ENCODE results near the gene PLAAT2. TPM values are rescaled to one million over a fixed set of nuclear protein-coding genes. Genes with fewer than 3 reads are reported as not detected.
A peak's percentile ranks its signal among the peaks of the same experiment; 100 is the strongest.

PLAAT2 gene
- total RNA-seq, 1 donor from 2014 or later = not detected

DNA sequence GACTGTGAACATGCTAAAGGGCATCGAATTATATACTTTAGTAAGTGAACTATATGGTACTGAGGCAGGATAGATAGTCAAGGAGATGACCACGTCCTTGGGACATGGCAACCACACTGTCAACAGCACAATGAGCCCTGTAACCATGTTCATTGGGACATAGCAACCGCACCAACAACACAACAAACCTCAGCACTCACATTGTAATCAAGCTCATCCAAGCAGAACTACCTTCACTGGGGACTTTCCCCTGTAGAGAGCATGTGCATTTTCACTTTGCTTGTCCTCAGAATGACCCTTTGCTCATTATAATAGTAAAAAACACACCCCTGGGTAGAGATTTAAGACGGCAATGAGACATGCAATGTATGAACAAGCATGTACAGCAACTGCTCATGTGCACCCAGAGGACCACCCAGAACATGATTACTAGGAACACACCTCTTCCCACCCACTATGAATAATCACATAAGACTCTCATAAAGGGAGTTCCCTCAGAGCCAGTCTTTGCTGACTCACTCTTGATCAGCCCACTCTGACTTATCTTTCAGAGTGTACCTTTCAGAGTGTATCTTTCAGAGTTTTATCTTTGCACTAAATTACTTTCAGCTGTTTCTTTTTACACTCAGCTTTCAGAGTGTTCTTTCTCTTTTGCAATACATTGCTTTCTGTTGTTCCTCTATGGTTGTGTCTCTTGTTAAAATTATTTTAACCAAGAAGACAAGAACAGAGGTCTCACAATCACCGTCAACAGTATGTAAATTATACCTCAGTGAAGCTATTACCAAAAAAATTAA is 4.1 kb upstream of the PLAAT2 start:
- H3K4me3 Mint-ChIP-seq = peak overlapping the region; percentile 55

DNA sequence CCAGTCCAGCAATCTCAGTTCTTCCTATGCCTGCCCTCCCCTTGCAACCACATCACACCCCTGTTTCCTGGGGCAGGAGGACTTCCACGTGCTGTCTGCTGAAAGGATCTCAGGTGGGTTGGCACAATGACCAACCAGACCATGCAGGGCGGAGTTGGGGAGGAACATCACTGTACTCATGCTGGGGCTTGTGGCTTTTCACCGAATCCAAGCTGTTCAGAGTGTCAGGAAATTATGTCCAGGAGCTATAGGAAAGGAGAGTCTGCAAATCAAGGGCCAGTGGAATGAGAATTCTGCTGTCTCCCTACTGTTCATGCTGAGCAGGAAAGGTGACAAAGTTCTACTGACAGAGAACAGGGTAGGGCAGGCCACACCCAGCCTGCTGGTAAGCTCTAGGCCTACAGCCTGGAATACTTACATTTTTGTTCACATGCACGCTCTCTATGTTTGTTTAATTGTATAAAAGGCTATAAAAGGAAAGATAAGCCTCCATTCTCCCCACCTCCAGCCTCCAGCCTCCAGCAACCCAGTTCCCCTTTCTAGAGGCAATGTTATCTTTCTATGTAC is 1.7 kb upstream of the PLAAT2 start:
- Mint-ChIP-seq H3K36me3 (ENCODE audit: low read depth) (no peaks in the 10 kb centered on the region), H3K9me3 (no peaks in the 10 kb centered on the region), H3K27ac (peak overlapping the region; percentile 69), H3K4me3 (peak overlapping the region; percentile 12), H3K27me3 (no peaks in the 10 kb centered on the region), H3K4me1 (peaks cover 41% of the 10 kb centered on the region)
- no peak for DNase-seq
- intact Hi-C loops (cut with micrococcal nuclease) = loop anchor here (10.0 kb wide), 1 partner anchor 50 kb away; no protein-coding TSS in a partner anchor

More for the DNA sequence above, 4.1 kb upstream of the PLAAT2 start:
- DNase-seq = peak; percentile 93
- intact Hi-C loops (cut with micrococcal nuclease) = loop anchor here (1.0 to 10.0 kb wide), 5 partner anchors 14 to 101 kb away; no protein-coding TSS in a partner anchor
- H3K9me3 Mint-ChIP-seq = no peaks in the 10 kb centered on the region
- peaks cover 13% of the 10 kb centered on the region for H3K27me3 Mint-ChIP-seq
- peak overlapping the region; percentile 91 for H3K27ac Mint-ChIP-seq
- H3K36me3 Mint-ChIP-seq (ENCODE audit: low read depth) = peaks cover 3% of the 10 kb centered on the region
- peaks cover 34% of the 10 kb centered on the region for H3K4me1 Mint-ChIP-seq

DNA sequence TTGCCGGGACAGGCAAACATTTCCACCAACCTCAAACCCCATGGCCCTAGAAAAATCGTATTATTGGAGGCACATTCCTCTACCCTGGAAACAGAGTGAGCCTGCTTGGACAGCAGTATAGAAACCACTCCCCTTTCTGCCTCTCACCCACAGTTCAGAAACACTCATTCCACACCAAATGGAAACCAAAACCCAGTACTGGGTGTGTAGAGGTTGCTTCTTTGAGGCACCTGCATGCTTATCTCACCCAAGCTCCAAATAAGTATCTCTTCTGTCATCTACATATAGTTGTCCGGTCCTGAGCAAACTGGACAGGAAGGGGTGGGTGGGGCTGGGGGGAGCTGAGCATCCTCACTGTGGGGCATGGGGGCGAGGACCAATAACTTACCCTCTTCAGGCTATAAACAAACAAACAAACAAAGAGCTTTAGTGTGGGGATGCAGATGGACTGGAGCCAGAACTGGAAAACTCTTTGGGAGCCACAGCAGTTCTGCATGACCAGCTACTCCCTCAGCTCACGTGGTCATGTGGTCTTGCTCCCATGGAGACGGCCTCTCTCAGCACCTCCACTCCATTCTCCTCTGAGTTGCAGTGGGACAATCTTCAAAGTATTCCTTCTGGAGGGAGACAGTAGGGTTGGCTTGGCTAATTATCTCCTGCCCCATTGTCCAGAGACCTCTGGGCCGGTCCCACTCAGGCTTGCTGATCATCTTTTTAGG is 1.0 kb upstream of the PLAAT2 start:
- no peaks in the 10 kb centered on the region for H3K27me3 Mint-ChIP-seq
- peak overlapping the region; percentile 69 for H3K27ac Mint-ChIP-seq
- H3K9me3 Mint-ChIP-seq = no peaks in the 10 kb centered on the region
- intact Hi-C loops (cut with micrococcal nuclease) = loop anchor here (10.0 kb wide), 1 partner anchor 49 kb away; no protein-coding TSS in a partner anchor
- H3K4me3 Mint-ChIP-seq = peak overlapping the region; percentile 20
- H3K36me3 Mint-ChIP-seq (ENCODE audit: low read depth) = no peaks in the 10 kb centered on the region
- peak; percentile 87 for DNase-seq
- H3K4me1 Mint-ChIP-seq = peaks cover 43% of the 10 kb centered on the region

DNA sequence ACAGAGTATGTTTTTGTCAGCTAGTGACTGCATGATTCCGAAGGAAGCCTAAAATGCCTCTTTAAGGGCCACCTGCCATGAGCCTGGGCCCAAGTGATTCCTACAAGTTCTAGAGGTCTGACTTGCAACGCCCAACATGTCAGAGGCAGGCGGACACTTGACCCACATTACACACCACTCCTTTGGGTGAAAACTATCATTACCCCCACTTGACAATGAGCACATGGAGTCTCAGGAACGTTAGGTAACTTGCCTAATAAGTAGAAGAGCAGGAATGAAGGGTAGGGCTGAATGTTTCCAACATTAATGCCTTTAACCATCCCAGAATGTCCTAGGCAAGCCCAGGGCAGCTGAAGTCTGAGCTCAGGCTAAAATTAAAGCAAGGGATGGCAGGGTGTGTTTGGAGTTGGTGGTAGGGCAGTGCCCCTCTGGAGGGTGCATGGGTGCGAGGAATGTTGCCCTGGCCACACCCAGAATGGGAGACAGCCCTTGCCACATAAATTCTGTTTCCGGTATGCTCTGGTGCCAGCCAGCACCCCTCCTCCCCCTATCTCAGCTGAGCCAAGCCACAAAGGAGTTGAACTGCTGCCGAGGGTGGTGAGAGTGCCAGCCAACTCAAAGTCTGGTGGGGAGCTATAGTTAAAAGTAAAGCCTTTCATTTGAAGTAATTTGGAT is 2.5 kb downstream of the PLAAT2 start:
- no peaks in the 10 kb centered on the region for H3K9me3 Mint-ChIP-seq
- intact Hi-C loops (cut with micrococcal nuclease) = loop anchor here (10.0 kb wide), 1 partner anchor 46 kb away; no protein-coding TSS in a partner anchor
- no peak overlapping the region for H3K4me3 Mint-ChIP-seq
- H3K27ac Mint-ChIP-seq = no peak overlapping the region
- peaks cover 30% of the 10 kb centered on the region for H3K4me1 Mint-ChIP-seq
- DNase-seq = no peak
- no peaks in the 10 kb centered on the region for H3K36me3 Mint-ChIP-seq (ENCODE audit: low read depth)
- no peaks in the 10 kb centered on the region for H3K27me3 Mint-ChIP-seq

DNA sequence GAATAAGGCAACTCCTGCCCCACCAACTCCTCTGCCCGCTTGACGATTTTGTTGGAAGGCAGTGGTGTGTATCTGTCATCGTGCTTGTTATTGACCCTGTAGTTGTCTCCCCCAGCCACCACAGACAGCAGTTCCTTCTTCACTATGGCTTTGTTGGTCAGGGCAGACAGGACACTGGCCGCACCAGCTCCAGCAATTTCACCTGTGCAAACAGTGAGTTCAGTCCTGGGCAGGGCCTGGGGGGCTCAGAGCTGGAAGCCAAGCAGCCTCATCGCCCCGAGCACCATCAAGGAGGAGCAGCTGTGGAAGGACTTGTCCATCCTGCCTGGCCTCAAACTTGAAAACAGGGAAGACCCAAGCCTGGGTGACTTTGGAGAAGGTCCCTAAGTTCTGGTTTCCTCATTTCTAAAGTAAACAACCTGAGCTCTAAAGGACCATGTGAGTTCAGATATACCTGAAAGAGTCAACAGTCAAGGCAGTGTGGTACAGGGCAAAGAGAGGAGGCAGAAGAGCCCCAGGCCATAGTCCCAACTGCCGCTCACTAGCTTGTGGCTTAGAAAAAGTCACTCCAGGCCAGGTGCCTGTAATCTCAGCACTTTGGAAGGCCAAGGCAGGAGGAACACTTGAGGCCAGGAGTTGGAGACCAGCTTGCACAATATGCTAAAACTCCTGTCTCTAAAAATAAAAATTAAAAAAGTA is 4.6 kb downstream of the PLAAT2 start:
- H3K4me3 Mint-ChIP-seq = no peak overlapping the region
- H3K9me3 Mint-ChIP-seq = no peaks in the 10 kb centered on the region
- DNase-seq = no peak
- H3K27ac Mint-ChIP-seq = no peak overlapping the region
- intact Hi-C loops (cut with micrococcal nuclease) = no loop called here
- H3K4me1 Mint-ChIP-seq = peaks cover 25% of the 10 kb centered on the region
- no peaks in the 10 kb centered on the region for H3K36me3 Mint-ChIP-seq (ENCODE audit: low read depth)
- H3K27me3 Mint-ChIP-seq = no peaks in the 10 kb centered on the region

DNA sequence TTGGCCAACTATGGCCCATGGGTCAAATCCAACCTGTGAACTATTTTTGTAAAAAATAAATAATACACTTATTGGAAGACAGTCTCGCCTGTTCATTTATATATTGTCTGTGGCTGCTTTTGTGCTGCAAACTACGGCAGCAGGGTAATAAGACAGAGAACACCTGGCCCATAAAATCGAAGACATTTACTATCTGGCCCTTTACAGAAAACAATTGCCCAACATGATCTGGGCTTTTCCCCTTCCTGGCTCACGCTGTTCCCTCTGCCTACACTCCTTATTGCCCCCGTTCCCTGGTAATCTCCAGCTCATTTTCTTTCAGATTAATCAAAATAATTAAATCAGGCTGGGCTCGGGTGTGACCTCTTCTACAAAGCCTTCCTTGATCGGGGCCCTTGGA is 5.6 kb downstream of the PLAAT2 start:
- DNase-seq = no peak
- no peak overlapping the region for H3K27ac Mint-ChIP-seq
- intact Hi-C loops (cut with micrococcal nuclease) = no loop called here
- H3K4me1 Mint-ChIP-seq = peaks cover 31% of the 10 kb centered on the region
- no peaks in the 10 kb centered on the region for H3K27me3 Mint-ChIP-seq
- H3K36me3 Mint-ChIP-seq (ENCODE audit: low read depth) = no peaks in the 10 kb centered on the region
- no peak overlapping the region for H3K4me3 Mint-ChIP-seq
- no peaks in the 10 kb centered on the region for H3K9me3 Mint-ChIP-seq

DNA sequence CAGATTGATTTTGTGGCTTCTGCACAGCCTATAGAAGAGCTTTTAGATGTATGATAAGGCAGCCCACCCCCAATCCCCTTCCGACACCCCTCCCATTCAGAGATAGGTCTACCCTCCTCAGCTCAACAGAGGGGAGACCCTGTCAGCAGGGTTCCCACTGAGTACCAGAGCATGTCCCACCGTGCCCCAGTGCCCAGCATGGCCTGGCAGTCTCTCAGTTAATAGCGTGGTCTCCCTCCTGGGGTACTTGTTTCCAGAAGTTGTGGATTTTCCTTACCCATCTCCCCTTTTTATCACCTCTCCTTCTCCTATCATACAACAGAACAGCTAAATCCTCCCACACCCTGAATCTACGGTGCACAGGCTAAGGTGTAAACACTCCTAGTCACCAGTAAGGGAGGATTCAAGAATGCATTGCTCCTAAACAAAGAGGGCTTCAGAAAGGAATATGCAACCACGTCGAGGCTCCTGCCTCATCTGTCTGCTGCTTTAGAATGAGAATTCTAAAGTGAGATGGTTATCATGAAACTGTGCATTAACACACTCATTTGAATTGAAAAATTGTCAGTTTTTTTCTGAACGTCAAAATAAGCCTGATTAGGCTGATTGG is 6.7 kb downstream of the PLAAT2 start:
- H3K4me1 Mint-ChIP-seq = peaks cover 34% of the 10 kb centered on the region
- H3K9me3 Mint-ChIP-seq = no peaks in the 10 kb centered on the region
- H3K27ac Mint-ChIP-seq = no peak overlapping the region
- intact Hi-C loops (cut with micrococcal nuclease) = no loop called here
- H3K27me3 Mint-ChIP-seq = no peaks in the 10 kb centered on the region
- no peak overlapping the region for H3K4me3 Mint-ChIP-seq
- no peaks in the 10 kb centered on the region for H3K36me3 Mint-ChIP-seq (ENCODE audit: low read depth)
- no peak for DNase-seq

DNA sequence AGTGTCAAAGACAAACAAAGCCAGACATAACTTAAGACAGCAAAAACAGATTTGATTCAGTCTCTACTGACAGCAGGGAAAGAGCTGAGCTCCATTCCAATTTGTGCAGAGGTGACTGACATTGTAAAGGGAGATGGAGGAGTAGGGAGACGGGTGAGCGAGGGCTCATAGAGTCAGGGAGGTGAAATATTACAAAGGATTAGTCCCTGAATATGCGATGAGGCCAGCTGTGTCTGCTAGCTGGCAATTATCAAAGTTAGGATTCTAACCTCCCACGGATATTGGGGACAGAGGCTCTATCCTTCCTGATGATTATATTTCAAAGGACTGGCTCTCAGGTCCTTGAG is 8.3 kb downstream of the PLAAT2 start:
- Mint-ChIP-seq H3K4me1 (peaks cover 30% of the 10 kb centered on the region), H3K4me3 (no peak overlapping the region), H3K36me3 (ENCODE audit: low read depth) (no peaks in the 10 kb centered on the region), H3K27me3 (no peaks in the 10 kb centered on the region), H3K9me3 (no peaks in the 10 kb centered on the region), H3K27ac (no peak overlapping the region)
- no peak for DNase-seq
- intact Hi-C loops (cut with micrococcal nuclease) = loop anchor here (5.0 kb wide), 1 partner anchor 57 kb away; the partner anchor contains the start of gene PLAAT3

DNA sequence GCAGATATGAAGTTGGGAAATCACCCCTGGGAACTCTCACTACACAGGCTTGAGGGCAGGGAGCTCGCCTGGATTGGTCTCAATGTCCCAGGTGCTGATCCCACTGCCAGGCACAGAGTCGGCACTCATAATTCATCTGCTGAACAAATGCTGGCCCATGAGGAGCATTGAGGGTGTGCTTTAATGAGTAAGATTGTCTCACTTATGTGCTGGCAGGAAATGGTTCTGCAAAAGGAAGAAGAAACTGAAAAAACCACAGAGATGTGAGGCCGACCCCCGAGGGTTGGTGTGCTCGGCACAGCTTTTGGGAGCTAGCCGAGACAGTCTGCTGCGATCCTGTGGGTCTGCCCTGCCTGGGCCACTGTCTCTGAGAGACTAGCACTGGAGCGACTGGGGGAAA is 9.4 kb downstream of the PLAAT2 start:
- Mint-ChIP-seq H3K27me3 (no peaks in the 10 kb centered on the region), H3K9me3 (no peaks in the 10 kb centered on the region), H3K4me1 (peaks cover 28% of the 10 kb centered on the region), H3K27ac (peak overlapping the region; percentile 91), H3K4me3 (peak overlapping the region; percentile 73), H3K36me3 (ENCODE audit: low read depth) (no peaks in the 10 kb centered on the region)
- intact Hi-C loops (cut with micrococcal nuclease) = loop anchor here (1.0 to 5.0 kb wide), 3 partner anchors 14 to 59 kb away; partner anchors contain the start of gene PLAAT3
- DNase-seq = peak; percentile 84

DNA sequence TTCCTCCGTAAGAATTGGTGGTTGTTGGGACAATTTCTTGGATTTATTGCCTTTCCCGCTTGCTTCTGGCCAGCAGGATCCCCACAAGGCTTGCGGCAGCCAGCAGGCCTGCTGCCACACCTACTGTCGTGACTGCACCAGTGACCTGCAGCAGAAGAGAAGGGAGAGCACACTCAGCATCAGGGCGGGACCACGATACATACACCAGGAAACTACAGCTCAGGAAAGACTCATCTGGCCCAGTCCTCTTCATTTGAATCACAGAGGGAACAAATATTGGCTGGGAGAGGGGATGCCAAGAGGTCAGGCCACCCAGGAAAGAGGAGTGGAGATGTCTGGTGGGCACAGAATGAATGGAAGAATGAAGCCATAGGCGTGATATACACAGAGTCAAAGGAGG is 10.3 kb downstream of the PLAAT2 start:
- H3K4me3 Mint-ChIP-seq = peak overlapping the region; percentile 18
- no peaks in the 10 kb centered on the region for H3K9me3 Mint-ChIP-seq
- H3K27me3 Mint-ChIP-seq = no peaks in the 10 kb centered on the region
- peaks cover 28% of the 10 kb centered on the region for H3K4me1 Mint-ChIP-seq
- DNase-seq = no peak
- peak overlapping the region; percentile 91 for H3K27ac Mint-ChIP-seq
- intact Hi-C loops (cut with micrococcal nuclease) = loop anchor here (1.0 to 5.0 kb wide), 3 partner anchors 14 to 59 kb away; partner anchors contain the start of gene PLAAT3
- H3K36me3 Mint-ChIP-seq (ENCODE audit: low read depth) = no peaks in the 10 kb centered on the region

DNA sequence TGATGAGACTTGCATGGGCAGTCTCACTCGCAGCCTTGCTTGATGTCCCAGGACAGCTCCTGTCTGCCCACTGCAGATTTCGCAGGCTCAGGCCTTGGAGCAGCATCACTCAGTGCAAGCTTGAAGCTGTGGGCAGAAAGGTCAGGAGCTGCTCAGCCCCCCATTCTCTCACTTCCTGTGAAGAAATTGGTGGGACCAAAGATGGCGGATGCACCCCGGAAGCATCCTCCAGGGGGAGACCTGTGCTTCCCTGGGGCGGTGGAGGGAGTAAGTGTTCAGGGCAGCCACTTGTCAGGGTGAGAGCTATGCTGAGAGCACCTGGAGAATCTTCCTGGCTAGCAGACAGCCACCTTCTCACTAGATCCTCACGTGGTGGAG is 11.3 kb downstream of the PLAAT2 start:
- Mint-ChIP-seq H3K36me3 (ENCODE audit: low read depth) (peaks cover 7% of the 10 kb centered on the region), H3K9me3 (no peaks in the 10 kb centered on the region), H3K4me3 (no peak overlapping the region), H3K27me3 (no peaks in the 10 kb centered on the region), H3K27ac (peak overlapping the region; percentile 45), H3K4me1 (peaks cover 28% of the 10 kb centered on the region)
- intact Hi-C loops (cut with micrococcal nuclease) = loop anchor here (5.0 kb wide), 1 partner anchor 60 kb away; the partner anchor contains the start of gene PLAAT3
- no peak for DNase-seq

DNA sequence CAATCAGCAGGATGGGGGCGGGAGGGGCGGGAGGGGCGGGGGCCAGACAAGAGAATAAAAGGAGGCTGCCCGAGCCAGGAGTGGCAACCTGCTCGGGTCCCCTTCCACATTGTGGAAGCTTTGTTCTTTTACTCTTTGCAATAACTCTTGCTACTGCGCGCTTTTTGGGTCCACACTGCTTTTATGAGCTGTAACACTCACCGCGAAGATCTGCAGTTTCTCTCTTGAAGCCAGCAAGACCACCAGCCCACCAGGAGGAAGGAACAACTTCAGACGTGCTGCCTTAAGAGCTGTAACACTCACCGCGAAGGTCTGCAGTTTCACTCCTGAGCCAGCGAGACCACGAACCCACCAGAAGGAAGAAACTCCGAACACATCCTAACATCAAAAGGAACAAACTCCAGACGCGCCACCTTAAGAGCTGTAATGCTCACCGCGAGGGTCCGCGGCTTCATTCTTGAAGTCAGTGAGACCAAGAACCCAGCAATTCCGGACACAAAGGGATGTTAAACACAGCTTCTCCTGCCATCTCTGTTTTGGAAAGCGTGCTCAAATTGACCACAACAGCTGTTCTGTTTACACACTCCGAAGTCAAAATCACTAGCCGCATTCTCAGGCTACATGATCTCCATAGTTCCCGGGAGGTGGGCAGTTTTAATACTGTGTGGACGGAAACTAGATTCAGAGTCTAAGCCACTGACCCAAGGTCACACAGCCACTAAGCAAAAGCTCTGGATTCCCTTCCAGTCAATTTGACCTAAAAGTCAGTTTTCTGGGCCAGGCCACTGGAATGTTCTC is 11.9 kb downstream of the PLAAT2 start:
- H3K9me3 Mint-ChIP-seq = no peaks in the 10 kb centered on the region
- DNase-seq = no peak
- H3K36me3 Mint-ChIP-seq (ENCODE audit: low read depth) = peaks cover 12% of the 10 kb centered on the region
- H3K4me3 Mint-ChIP-seq = peak overlapping the region; percentile 48
- H3K4me1 Mint-ChIP-seq = peaks cover 27% of the 10 kb centered on the region
- intact Hi-C loops (cut with micrococcal nuclease) = loop anchor here (5.0 kb wide), 1 partner anchor 61 kb away; the partner anchor contains the start of gene PLAAT3
- H3K27me3 Mint-ChIP-seq = no peaks in the 10 kb centered on the region
- peak overlapping the region; percentile 69 for H3K27ac Mint-ChIP-seq
